NCI-H128 (cell line): Measurements from ENCODE around the gene ERBB2.
"Not testable (repeated sequence)": the region's sequence is repeated elsewhere in the genome, so short reads cannot be mapped to it uniquely, and the experiment has no call there.

Experiments used
- DNase-seq: peaks from one replicate; lab custom pipeline; 2025; ENCODE audit not compliant: unreplicated experiment; lab: John Stamatoyannopoulos, UW

The ERBB2 gene

GRCh38 chr17:39722965-39723848 lies 23.3 kb downstream of the ERBB2 start:
- no peak for DNase-seq

- no peak for DNase-seq
These were observed 24.9 kb downstream of the ERBB2 start for GRCh38 chr17:39724731-39725130.

GRCh38 chr17:39725923-39726322 lies 26.1 kb downstream of the ERBB2 start:
- DNase-seq: not testable (repeated sequence)

- DNase-seq: no peak
These were observed 26.8 kb downstream of the ERBB2 start for GRCh38 chr17:39726617-39727016.

DNA sequence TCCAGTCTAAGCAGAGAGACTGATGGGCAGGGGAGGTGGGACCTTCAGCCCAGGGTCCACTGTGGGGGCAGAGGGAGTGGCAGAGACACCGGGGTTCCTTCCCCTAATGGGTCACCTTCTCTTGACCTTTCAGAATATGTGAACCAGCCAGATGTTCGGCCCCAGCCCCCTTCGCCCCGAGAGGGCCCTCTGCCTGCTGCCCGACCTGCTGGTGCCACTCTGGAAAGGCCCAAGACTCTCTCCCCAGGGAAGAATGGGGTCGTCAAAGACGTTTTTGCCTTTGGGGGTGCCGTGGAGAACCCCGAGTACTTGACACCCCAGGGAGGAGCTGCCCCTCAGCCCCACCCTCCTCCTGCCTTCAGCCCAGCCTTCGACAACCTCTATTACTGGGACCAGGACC lies 27.7 kb downstream of the ERBB2 start:
- no peak for DNase-seq

DNA sequence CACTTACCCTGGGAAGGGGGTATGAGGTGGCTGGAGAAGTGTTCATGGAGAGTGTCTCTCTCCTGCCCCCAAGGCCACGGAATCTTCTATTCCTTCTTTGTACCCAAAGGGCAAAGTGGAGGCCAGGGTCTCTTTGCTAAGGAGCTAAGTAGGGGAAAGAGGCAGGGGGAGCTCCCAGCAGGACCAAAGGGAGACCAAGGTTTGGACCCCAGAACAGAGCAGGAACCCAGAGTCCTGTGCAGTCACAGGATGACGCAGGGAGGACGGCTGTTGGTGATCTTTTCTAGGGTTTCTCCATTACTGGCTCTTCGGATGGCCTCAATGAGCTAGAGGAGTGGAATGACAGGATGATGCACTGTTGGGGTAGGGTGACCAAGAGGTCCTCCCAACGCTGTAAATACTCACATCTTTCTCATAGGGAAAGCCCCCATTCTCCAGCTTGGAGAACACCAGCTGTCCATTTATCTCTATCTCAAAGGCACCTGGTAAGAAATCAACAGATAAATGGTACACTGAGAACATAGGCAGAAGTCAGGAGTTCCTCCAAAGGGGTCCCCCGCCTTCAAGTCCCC lies 29.5 kb downstream of the ERBB2 start:
- DNase-seq: no peak

DNA sequence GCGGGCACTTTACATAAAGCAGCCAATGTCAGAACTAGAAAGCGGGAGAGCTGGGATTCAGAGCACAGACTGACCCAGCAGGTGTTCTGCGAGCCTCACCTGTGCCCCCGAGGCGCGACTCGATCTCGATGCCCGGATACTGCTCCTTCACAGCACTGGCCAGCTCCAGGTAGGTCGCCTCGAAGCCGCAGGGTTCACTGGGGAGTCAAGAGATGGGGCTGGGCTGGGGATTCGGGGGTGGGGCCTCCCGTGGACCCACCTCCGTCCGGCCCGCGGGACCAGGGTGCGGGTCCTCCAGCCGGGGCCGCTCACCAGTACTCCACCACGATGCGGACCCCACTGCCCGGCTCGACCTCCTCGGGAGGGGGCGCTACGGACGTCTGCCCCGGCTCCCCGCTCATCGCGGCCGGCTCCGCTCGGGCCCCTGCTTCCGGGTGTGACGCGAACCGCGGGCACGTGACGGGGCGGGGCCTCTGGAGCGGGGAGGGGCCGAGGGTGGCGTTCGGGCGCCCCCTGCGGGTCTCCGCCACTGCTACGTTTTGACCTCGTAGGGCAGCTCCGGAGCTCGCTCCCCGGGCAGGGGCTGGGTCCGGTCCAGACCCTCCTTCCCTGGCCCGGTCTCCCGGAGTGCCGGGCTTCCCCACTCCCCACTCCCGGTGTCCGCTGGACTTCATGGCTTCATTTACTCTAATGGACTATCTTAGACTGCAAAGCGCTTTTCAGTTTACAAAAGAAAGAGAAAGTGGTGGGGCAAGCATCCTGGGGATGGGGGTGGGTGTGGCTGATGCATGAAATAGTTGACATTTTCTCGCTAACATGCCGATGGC lies 30.4 kb downstream of the ERBB2 start, which contains the start of gene MIEN1:
Gene MIEN1 (minus strand): TSS at position 438 of the 827 bp plus-strand sequence. CDS start 37 bp downstream, at position 401.
- peak; percentile 57 for DNase-seq

GRCh38 chr17:39732586-39732985 lies 32.7 kb downstream of the ERBB2 start:
- DNase-seq: no peak

- DNase-seq: no peak
These were observed 36.0 kb downstream of the ERBB2 start for GRCh38 chr17:39735882-39736281.

DNA sequence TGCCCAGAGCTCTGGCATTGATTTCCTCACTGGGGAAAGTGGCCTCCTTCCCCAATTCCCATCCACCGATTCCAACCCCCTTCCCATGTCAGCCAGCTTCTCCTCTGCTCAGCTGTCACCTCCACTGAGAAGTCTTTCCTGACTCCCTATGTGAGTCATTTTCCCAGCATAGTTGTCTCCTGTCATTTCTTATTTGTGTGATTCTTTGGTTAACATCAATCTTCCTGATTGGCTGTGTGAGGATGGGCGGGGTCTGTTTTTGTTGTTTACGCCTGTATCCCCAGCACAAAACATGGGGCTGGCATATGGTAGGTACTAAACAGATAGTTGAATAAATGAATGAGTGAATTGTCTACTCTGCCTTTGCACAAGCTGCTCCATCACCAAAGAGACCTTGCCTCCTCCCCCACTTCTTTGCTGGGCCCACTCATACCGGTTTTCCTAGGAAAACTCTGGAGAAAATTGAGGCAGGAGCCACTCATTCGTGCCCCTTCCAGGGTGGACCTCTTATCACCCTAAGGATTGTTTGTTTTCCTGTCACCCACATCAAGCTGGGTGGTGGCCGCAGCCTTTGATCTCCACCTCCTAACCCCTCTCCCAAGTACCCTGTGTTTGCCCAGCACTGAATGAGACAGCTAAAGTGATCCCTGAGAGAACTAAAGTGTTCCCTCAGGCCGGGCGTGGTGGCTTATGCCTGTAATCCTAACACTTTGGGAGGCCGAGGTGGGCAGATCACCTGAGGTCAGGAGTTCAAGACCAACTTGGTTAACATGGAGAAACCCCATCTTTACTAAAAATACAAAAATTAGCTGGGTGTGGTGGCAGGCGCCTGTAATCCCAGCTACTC lies 36.7 kb downstream of the ERBB2 start:
- DNase-seq: no peak

GRCh38 chr17:39737206-39737759 lies 37.4 kb downstream of the ERBB2 start:
- no peak for DNase-seq

GRCh38 chr17:39737760-39738567 lies 38.1 kb downstream of the ERBB2 start, which contains the start of gene GRB7:
Gene GRB7, plus strand, starts transcription at chr17:39737938. Its CDS starts 4,364 bp downstream, at chr17:39742302.
- peak; percentile 67 for DNase-seq

DNA sequence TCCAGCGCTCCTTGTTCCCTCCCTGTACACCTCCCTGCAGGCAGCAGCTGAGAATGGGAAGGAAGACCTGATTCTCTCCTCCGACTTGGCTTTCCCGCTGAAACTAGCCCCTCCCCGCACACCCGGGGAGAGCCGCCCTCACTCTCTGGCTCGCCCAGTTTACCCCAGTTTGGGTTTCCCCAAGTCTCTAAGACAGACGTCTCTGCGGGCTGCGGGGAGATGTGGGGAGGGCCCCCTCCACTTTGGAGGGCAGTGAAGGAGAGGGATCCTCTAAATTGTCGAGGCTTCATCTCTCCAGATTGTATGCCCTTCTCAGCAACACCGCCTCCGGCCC lies 38.7 kb downstream of the ERBB2 start:
- DNase-seq: peak; percentile 15

DNA sequence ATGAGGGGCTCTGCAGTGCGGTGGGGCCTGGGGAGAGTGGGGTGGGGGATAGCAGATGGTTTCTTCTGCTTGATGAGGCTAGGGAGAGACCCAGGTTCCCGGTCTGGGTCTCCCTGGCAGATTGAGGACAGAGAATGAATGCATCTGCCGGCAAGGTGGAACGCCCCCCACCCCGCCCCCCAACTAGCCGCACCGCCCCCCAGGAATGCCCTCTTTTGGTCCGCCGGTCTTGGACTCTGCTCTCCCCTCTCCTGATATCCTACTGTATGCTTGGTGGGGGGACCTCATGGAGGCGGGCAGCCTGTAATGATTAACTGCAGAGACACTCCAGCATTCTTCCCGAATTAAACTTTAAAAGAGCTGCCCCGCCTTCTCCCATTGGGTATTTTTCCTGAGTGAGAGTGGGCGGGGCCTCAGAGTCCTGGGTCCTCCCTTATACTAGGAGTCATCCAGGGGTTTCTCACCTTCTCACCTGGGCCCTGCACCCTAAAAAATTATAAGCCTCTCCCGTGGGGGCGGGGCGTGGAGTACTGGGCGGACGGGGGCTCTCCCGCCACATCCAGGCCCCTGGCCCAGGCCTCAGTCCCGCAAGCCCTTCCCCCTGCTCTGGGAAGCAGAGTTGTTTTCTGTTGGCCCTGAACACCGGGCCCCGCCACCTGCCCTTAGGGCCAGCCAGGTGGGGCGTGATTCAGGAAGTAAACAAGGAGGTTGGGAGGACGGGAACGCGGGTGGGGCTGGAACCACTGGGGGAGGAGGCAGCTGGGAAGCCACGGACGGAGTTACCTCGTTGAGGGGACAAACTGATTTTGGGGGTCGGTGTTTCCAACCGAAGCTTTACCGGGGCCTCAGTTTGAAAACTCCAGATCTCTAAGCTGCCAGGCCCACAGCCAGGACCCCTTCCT lies 39.4 kb downstream of the ERBB2 start:
- DNase-seq: peak; percentile 51

- no peak for DNase-seq
These were observed 40.1 kb downstream of the ERBB2 start for GRCh38 chr17:39739885-39740356.

- DNase-seq: no peak
These were observed 40.7 kb downstream of the ERBB2 start for GRCh38 chr17:39740357-39741111.

- DNase-seq: no peak
These were observed 42.4 kb downstream of the ERBB2 start for GRCh38 chr17:39742126-39742855.
